ENCODE results near the gene DENND4B.

DENND4B gene

GRCh38 chr1:153956997-153957715 lies 10.6 kb upstream of the DENND4B start:
- TF ChIP-seq CTCF (IDR thresholded peaks at IDR 0.05; ENCODE audit: low read depth, low read length, missing control alignments): no peak
- DNase-seq (ENCODE audit: low read depth): no peak
- peak overlapping the region; percentile 94 for H3K4me3 ChIP-seq (ENCODE audit: low read depth, low read length)

- no peak for TF ChIP-seq CTCF (IDR thresholded peaks at IDR 0.05; ENCODE audit: low read depth, low read length, missing control alignments)
- no peak overlapping the region for H3K4me3 ChIP-seq (ENCODE audit: low read depth, low read length)
- no peak for DNase-seq (ENCODE audit: low read depth)
Observed at GRCh38 chr1:153954826-153955225, 8.3 kb upstream of the DENND4B start.

GRCh38 chr1:153953859-153954365 lies 7.4 kb upstream of the DENND4B start:
- DNase-seq (ENCODE audit: low read depth): no peak
- no peak overlapping the region for H3K4me3 ChIP-seq (ENCODE audit: low read depth, low read length)

GRCh38 chr1:153951801-153952200 lies 5.3 kb upstream of the DENND4B start:
- no peak overlapping the region for H3K4me3 ChIP-seq (ENCODE audit: low read depth, low read length)
- no peak for DNase-seq (ENCODE audit: low read depth)
- no peak for TF ChIP-seq CTCF (IDR thresholded peaks at IDR 0.05; ENCODE audit: low read depth, low read length, missing control alignments)

More at GRCh38 chr1:153953859-153954365, 7.4 kb upstream of the DENND4B start:
- no peak for TF ChIP-seq CTCF (IDR thresholded peaks at IDR 0.05; ENCODE audit: low read depth, low read length, missing control alignments)

- no peak for DNase-seq (ENCODE audit: low read depth)
- no peak for TF ChIP-seq CTCF (IDR thresholded peaks at IDR 0.05; ENCODE audit: low read depth, low read length, missing control alignments)
- H3K4me3 ChIP-seq (ENCODE audit: low read depth, low read length): no peak overlapping the region
Observed at GRCh38 chr1:153951183-153951582, 4.7 kb upstream of the DENND4B start.

GRCh38 chr1:153945795-153946621 lies 510 bp downstream of the DENND4B start:
- peak overlapping the region; percentile 78 for H3K4me3 ChIP-seq (ENCODE audit: low read depth, low read length)
- peak; percentile 86 for DNase-seq (ENCODE audit: low read depth)
- no peak for TF ChIP-seq CTCF (IDR thresholded peaks at IDR 0.05; ENCODE audit: low read depth, low read length, missing control alignments)

Measured in GM12864 (cell line).